ENCODE results near the gene MFN2.
"Not testable (repeated sequence)": the region's sequence is repeated elsewhere in the genome, so short reads cannot be mapped to it uniquely, and the experiment has no call there.

MFN2 gene

GRCh38 chr1:11979851-11980675 lies at the start of gene MFN2:
MFN2 (plus strand) TSS chr1:11980444; CDS start chr1:11989169, 8,725 bp downstream.
- DNase-seq (ENCODE audit: low read depth in 2 of 3, low spot score in 2 of 3) = peak; percentile 80 to 91 (median 87)

GRCh38 chr1:11930571-11931445 lies 49.4 kb upstream of the MFN2 start:
- DNase-seq (ENCODE audit: low read depth in 2 of 3, low spot score in 2 of 3) = no peak

GRCh38 chr1:11931845-11932244 lies 48.4 kb upstream of the MFN2 start:
- no peak for DNase-seq (ENCODE audit: low read depth in 2 of 3, low spot score in 2 of 3)

GRCh38 chr1:11934302-11935056 lies 45.8 kb upstream of the MFN2 start, which contains the start of gene PLOD1:
PLOD1 (plus strand) TSS chr1:11934717; CDS start chr1:11934780, 63 bp downstream.
- peak; percentile 68 to 79 (median 77) for DNase-seq (ENCODE audit: low read depth in 2 of 3, low spot score in 2 of 3)

- DNase-seq (ENCODE audit: low read depth in 2 of 3, low spot score in 2 of 3) = no peak
Measured at GRCh38 chr1:11935057-11935412, 45.2 kb upstream of the MFN2 start.

- DNase-seq (ENCODE audit: low read depth in 2 of 3, low spot score in 2 of 3) = not testable (repeated sequence)
Measured at GRCh38 chr1:11935733-11936132, 44.5 kb upstream of the MFN2 start.

- no peak for DNase-seq (ENCODE audit: low read depth in 2 of 3, low spot score in 2 of 3)
Measured at GRCh38 chr1:11938722-11939526, 41.3 kb upstream of the MFN2 start.

- DNase-seq (ENCODE audit: low read depth in 2 of 3, low spot score in 2 of 3) = not testable (repeated sequence)
Measured at GRCh38 chr1:11939794-11940193, 40.5 kb upstream of the MFN2 start.

GRCh38 chr1:11940260-11940921 lies 39.9 kb upstream of the MFN2 start:
- DNase-seq (ENCODE audit: low read depth in 2 of 3, low spot score in 2 of 3) = no peak

GRCh38 chr1:11942280-11942679 lies 38.0 kb upstream of the MFN2 start:
- no peak for DNase-seq (ENCODE audit: low read depth in 2 of 3, low spot score in 2 of 3)

- no peak for DNase-seq (ENCODE audit: low read depth in 2 of 3, low spot score in 2 of 3)
Measured at GRCh38 chr1:11943619-11944018, 36.6 kb upstream of the MFN2 start.

- DNase-seq (ENCODE audit: low read depth in 2 of 3, low spot score in 2 of 3) = no peak
Measured at GRCh38 chr1:11944358-11944931, 35.8 kb upstream of the MFN2 start.

GRCh38 chr1:11946647-11947046 lies 33.6 kb upstream of the MFN2 start:
- DNase-seq (ENCODE audit: low read depth in 2 of 3, low spot score in 2 of 3) = no peak

- DNase-seq (ENCODE audit: low read depth in 2 of 3, low spot score in 2 of 3) = no peak
Measured at GRCh38 chr1:11948822-11949458, 31.3 kb upstream of the MFN2 start.

GRCh38 chr1:11951901-11952300 lies 28.3 kb upstream of the MFN2 start:
- no peak for DNase-seq (ENCODE audit: low read depth in 2 of 3, low spot score in 2 of 3)

GRCh38 chr1:11952455-11953109 lies 27.7 kb upstream of the MFN2 start:
- no peak for DNase-seq (ENCODE audit: low read depth in 2 of 3, low spot score in 2 of 3)

GRCh38 chr1:11955221-11955620 lies 25.0 kb upstream of the MFN2 start:
- DNase-seq (ENCODE audit: low read depth in 2 of 3, low spot score in 2 of 3) = no peak

- DNase-seq (ENCODE audit: low read depth in 2 of 3, low spot score in 2 of 3) = no peak
Measured at GRCh38 chr1:11957398-11957797, 22.8 kb upstream of the MFN2 start.

- no peak for DNase-seq (ENCODE audit: low read depth in 2 of 3, low spot score in 2 of 3)
Measured at GRCh38 chr1:11957897-11958296, 22.3 kb upstream of the MFN2 start.
